ENCODE data around the gene TBCCD1. TPM values are rescaled to one million over a fixed set of nuclear protein-coding genes. Genes with fewer than 3 reads are reported as not detected.

The TBCCD1 gene
- total RNA-seq, 1 experiment from 2014 or later, result 21.4 TPM

Other genes with a start within 250 kb of the TBCCD1 start
- gene DGKG, start 205.1 kb downstream of the TBCCD1 start, total RNA-seq (2014; rRNA removed; shearing (Covaris generic)), result 18.4 and 26.1 TPM in 2 replicates
- 0.10 TPM in 1 of 2 replicates, not detected in the other for gene CRYGS, start 23.0 kb downstream of the TBCCD1 start, total RNA-seq (2014; rRNA removed; shearing (Covaris generic))
- 155 and 159 TPM in 2 replicates for gene DNAJB11, start 3.4 kb upstream of the TBCCD1 start, total RNA-seq (2014; rRNA removed; shearing (Covaris generic))
- gene AHSG, start 45.7 kb upstream of the TBCCD1 start, total RNA-seq (2014; rRNA removed; shearing (Covaris generic)), result not detected in 2 replicates
- gene FETUB, start 73.1 kb upstream of the TBCCD1 start, total RNA-seq (2014; rRNA removed; shearing (Covaris generic)), result not detected in 2 replicates
- gene HRG, start 98.7 kb upstream of the TBCCD1 start, total RNA-seq (2014; rRNA removed; shearing (Covaris generic)), result not detected in 2 replicates
- not detected in 2 replicates for gene KNG1, start 150.0 kb upstream of the TBCCD1 start, total RNA-seq (2014; rRNA removed; shearing (Covaris generic))
- 416 and 440 TPM in 2 replicates for gene EIF4A2, start 216.2 kb upstream of the TBCCD1 start, total RNA-seq (2014; rRNA removed; shearing (Covaris generic))
- 131 and 150 TPM in 2 replicates for gene RFC4, start 239.1 kb upstream of the TBCCD1 start, total RNA-seq (2014; rRNA removed; shearing (Covaris generic))

Measured in H4 (cell line).